ENCODE results near the gene BANF2. TPM values are rescaled to one million over a fixed set of nuclear protein-coding genes. Genes with fewer than 3 reads are reported as not detected.

The BANF2 gene
- polyA plus RNA-seq, 1 of the 3 experiments (the other 2 are of a cell fraction) = not detected

GRCh38 chr20:17757496-17757895 is 57.7 kb downstream of the BANF2 start:
- no peaks in the 10 kb centered on the region for H3K79me2 ChIP-seq (ENCODE audit: insufficient read depth)
- no peaks in the 10 kb centered on the region for H3K4me1 ChIP-seq (ENCODE audit: control insufficient read depth in 1 of 2, insufficient read depth in 2 of 2, low read depth in 1 of 2, low read length in 1 of 2)
- 100% methylated on average over 1 of the region's 2 CpGs for WGBS (ENCODE audit: low lambda C conversion rate)
- H3K4me3 ChIP-seq (ENCODE audit: low read depth in 2 of 2, low read length in 1 of 2) = no peak overlapping the region
- H3K36me3 ChIP-seq (replicated peaks in 1 of 2; ENCODE audit: control insufficient read depth in 1 of 2, insufficient read depth in 2 of 2, low read length in 1 of 2) = no peaks in the 10 kb centered on the region
- DNase-seq = no peak
- H4K20me1 ChIP-seq (ENCODE audit: insufficient read depth) = no peaks in the 10 kb centered on the region
- no peak overlapping the region for H2AFZ ChIP-seq (ENCODE audit: low read depth)
- POLR2A ChIA-PET = no interaction called here
- TF ChIP-seq MXI1 (IDR thresholded peaks at IDR 0.05; ENCODE audit: low read depth, low read length) = no peak
- no peak for TF ChIP-seq ELF1 (IDR thresholded peaks at IDR 0.05)
- TF ChIP-seq POLR2AphosphoS5 (IDR thresholded peaks at IDR 0.05; ENCODE audit: low read depth, low read length) = no peak
- no peak for TF ChIP-seq JUND (IDR thresholded peaks at IDR 0.05)
- TF ChIP-seq TEAD4 (IDR thresholded peaks at IDR 0.05; ENCODE audit: borderline replicate concordance, insufficient read depth) = no peak
- no peak for TF ChIP-seq FOXM1 (IDR thresholded peaks at IDR 0.05; ENCODE audit: low read depth)
- TF ChIP-seq MEF2A (IDR thresholded peaks at IDR 0.05; ENCODE audit: borderline replicate concordance, low read depth) = no peak
- TF ChIP-seq SMC3 (IDR thresholded peaks at IDR 0.05; ENCODE audit: low read depth, low read length) = no peak
- TF ChIP-seq NFIC (IDR thresholded peaks at IDR 0.05; ENCODE audit: borderline replicate concordance) = no peak
- TF ChIP-seq GABPA (IDR thresholded peaks at IDR 0.05; ENCODE audit: low read depth) = no peak
- no peak overlapping the region for H3K4me2 ChIP-seq
- H3K9me2 ChIP-seq = no peaks in the 10 kb centered on the region
- no peaks in the 10 kb centered on the region for H3F3A ChIP-seq (replicated peaks; ENCODE audit: insufficient read depth)
- no peak overlapping the region for H3K27ac ChIP-seq (ENCODE audit: low read depth in 2 of 2, low read length in 1 of 2)
- CTCF ChIA-PET = interaction anchor here (1.2 kb wide), 1 partner anchor 14 kb away, joined by 3 read pairs; no protein-coding TSS in a partner anchor
- no peaks in the 10 kb centered on the region for H3K9me3 ChIP-seq
- H3K9ac ChIP-seq = no peak overlapping the region
- H3K27me3 ChIP-seq (ENCODE audit: insufficient read depth) = peaks cover 9% of the 10 kb centered on the region; the same call in 1 of the 2 replicates

GRCh38 chr20:17758010-17758409 is 58.2 kb downstream of the BANF2 start:
- H3K9me3 ChIP-seq = no peaks in the 10 kb centered on the region
- H4K20me1 ChIP-seq (ENCODE audit: insufficient read depth) = no peaks in the 10 kb centered on the region
- H3K36me3 ChIP-seq (replicated peaks in 1 of 2; ENCODE audit: control insufficient read depth in 1 of 2, insufficient read depth in 2 of 2, low read length in 1 of 2) = no peaks in the 10 kb centered on the region
- no peaks in the 10 kb centered on the region for H3K4me1 ChIP-seq (ENCODE audit: control insufficient read depth in 1 of 2, insufficient read depth in 2 of 2, low read depth in 1 of 2, low read length in 1 of 2)
- no peaks in the 10 kb centered on the region for H3K9me2 ChIP-seq
- H3K27ac ChIP-seq (ENCODE audit: low read depth in 2 of 2, low read length in 1 of 2) = no peak overlapping the region
- peaks cover 9% of the 10 kb centered on the region; the same call in 1 of the 2 replicates for H3K27me3 ChIP-seq (ENCODE audit: insufficient read depth)
- no peak overlapping the region for H2AFZ ChIP-seq (ENCODE audit: low read depth)
- H3K9ac ChIP-seq = no peak overlapping the region
- TF ChIP-seq JUND (IDR thresholded peaks at IDR 0.05) (no peak), POLR2AphosphoS5 (IDR thresholded peaks at IDR 0.05; ENCODE audit: low read depth, low read length) (no peak), CTCF (IDR thresholded peaks at IDR 0.05) (no peak), ELF1 (IDR thresholded peaks at IDR 0.05) (no peak), FOXJ3 (CRISPR knock-in tag; IDR thresholded peaks at IDR 0.05) (no peak)
- ChIA-PET CTCF (interaction anchor here (1.2 kb wide), 1 partner anchor 14 kb away, joined by 3 read pairs; no protein-coding TSS in a partner anchor), POLR2A (no interaction called here)
- WGBS (ENCODE audit: low lambda C conversion rate) = 20% methylated on average over 3 of the region's 3 CpGs
- H3K4me3 ChIP-seq (ENCODE audit: low read depth in 2 of 2, low read length in 1 of 2) = no peak overlapping the region
- no peaks in the 10 kb centered on the region for H3K79me2 ChIP-seq (ENCODE audit: insufficient read depth)
- H3F3A ChIP-seq (replicated peaks; ENCODE audit: insufficient read depth) = no peaks in the 10 kb centered on the region
- H3K4me2 ChIP-seq = no peak overlapping the region
- DNase-seq = no peak
